IPS DF 4.7 (cell line): Measurements from ENCODE around the gene OTUD7B.

ENCODE experiments used
- DNase-seq: peaks from one replicate; pipeline ENCODE4 v3.0.0-alpha.2; 2013; ENCODE audit warnings: low spot score; ENCODE audit errors: extremely low read depth

OTUD7B gene

GRCh38 chr1:149917571-149918144, 92.9 kb downstream of the OTUD7B start, which contains the start of gene SV2A:
Gene SV2A (minus strand): TSS chr1:149917844. CDS start chr1:149913840, 4,004 bp downstream.
- no peak for DNase-seq

GRCh38 chr1:149916898-149917252, 93.7 kb downstream of the OTUD7B start:
- no peak for DNase-seq

- no peak for DNase-seq
Observed at GRCh38 chr1:149916193-149916897, 94.2 kb downstream of the OTUD7B start.

- DNase-seq = no peak
Observed at GRCh38 chr1:149915429-149916192, 94.9 kb downstream of the OTUD7B start.

GRCh38 chr1:149914545-149914944, 96.0 kb downstream of the OTUD7B start:
- no peak for DNase-seq

GRCh38 chr1:149906570-149907075, 103.9 kb downstream of the OTUD7B start:
- no peak for DNase-seq

- DNase-seq = no peak
Observed at GRCh38 chr1:149903836-149904491, 106.6 kb downstream of the OTUD7B start.

GRCh38 chr1:149899460-149900284, 110.9 kb downstream of the OTUD7B start, which contains the start of gene BOLA1:
Gene BOLA1 (plus strand): TSS chr1:149899568. CDS start chr1:149900060, 492 bp downstream.
- DNase-seq = no peak

- DNase-seq = no peak
Observed at GRCh38 chr1:149896575-149896974, 114.0 kb downstream of the OTUD7B start.

GRCh38 chr1:149888999-149889289, 121.6 kb downstream of the OTUD7B start:
- DNase-seq = no peak

GRCh38 chr1:149888247-149888998, 122.1 kb downstream of the OTUD7B start:
- no peak for DNase-seq
